CD14-positive monocyte (primary cell): ENCODE data around the gene APC2. TPM values are rescaled to one million over a fixed set of nuclear protein-coding genes. Genes with fewer than 3 reads are reported as not detected.

Experiments
- DNase-seq, 3 donors: peaks; one replicate each; pipeline ENCODE4 v3.0.0-alpha.2; 2011 to 2022
- H2AFZ ChIP-seq: 2 replicates; pipeline ENCODE4 v1.6.0; 2012; ENCODE audit warnings: mild to moderate bottlenecking, low read depth, low read length, inconsistent platforms; ENCODE audit not compliant: insufficient read depth, poor library complexity, severe bottlenecking
- H3K27ac ChIP-seq, 2 donors: 1 replicate in 1 of 2; 2 replicates in 1 of 2; pipeline ENCODE4 v1.5.1; 2012 to 2013; ENCODE audit warnings: low read length in 2 of 2, control low read depth in 1 of 2, inconsistent platforms in 1 of 2, low read depth in 1 of 2, mild to moderate bottlenecking in 1 of 2
- H3K27me3 ChIP-seq, 2 donors: one replicate each; pipeline versions ENCODE4 v1.6.0 to v1.6.1; 2011 to 2013; ENCODE audit warnings: low read length in 2 of 2; ENCODE audit not compliant: control insufficient read depth in 2 of 2, insufficient read depth in 2 of 2
- H3K36me3 ChIP-seq, 2 donors: replicated peaks in 1 of 2; 1 replicate in 1 of 2; 2 replicates in 1 of 2; pipeline versions ENCODE4 v1.5.1 to v1.6.1; 2012 to 2013; ENCODE audit warnings: low read length in 2 of 2, control low read depth in 1 of 2, inconsistent platforms in 1 of 2, mild to moderate bottlenecking in 1 of 2; ENCODE audit not compliant: insufficient read depth in 2 of 2, control insufficient read depth in 1 of 2
- H3K4me1 ChIP-seq, 2 donors: 1 replicate in 1 of 2; 2 replicates in 1 of 2; pipeline versions ENCODE4 v1.5.1 to v1.6.1; 2012 to 2013; ENCODE audit warnings: low read length in 2 of 2, control low read depth in 1 of 2, inconsistent platforms in 1 of 2, mild to moderate bottlenecking in 1 of 2, moderate library complexity in 1 of 2; ENCODE audit not compliant: insufficient read depth in 2 of 2, control insufficient read depth in 1 of 2
- H3K4me2 ChIP-seq: replicated peaks from 2 replicates; pipeline ENCODE3; 2012; ENCODE audit warnings: low read length, moderate library complexity, mild to moderate bottlenecking; ENCODE audit not compliant: poor library complexity, severe bottlenecking; ENCODE audit errors: extremely low read depth
- H3K4me3 ChIP-seq, 3 experiments: fragments of 200-600 bp in 1 of 3; sonication (generic) in 1 of 3; replicated peaks in 1 of 3; 1 replicate in 2 of 3; 2 replicates in 1 of 3; pipeline ENCODE4 v1.5.1; 2011 to 2013; ENCODE audit warnings: low read length in 3 of 3, mild to moderate bottlenecking in 3 of 3, control low read depth in 2 of 3, low read depth in 2 of 3, inconsistent platforms in 1 of 3, moderate library complexity in 1 of 3
- H3K79me2 ChIP-seq: 2 replicates; pipeline ENCODE4 v1.6.0; 2012; ENCODE audit warnings: mild to moderate bottlenecking, control low read depth, inconsistent platforms, low read length, moderate library complexity; ENCODE audit not compliant: insufficient read depth
- H3K9ac ChIP-seq: 2 replicates; pipeline ENCODE4 v1.6.0; 2017; ENCODE audit warnings: low read length, mild to moderate bottlenecking; ENCODE audit not compliant: insufficient read depth, poor library complexity, severe bottlenecking
- H3K9me3 ChIP-seq, 2 donors: replicated peaks in 1 of 2; 1 replicate in 1 of 2; 2 replicates in 1 of 2; pipeline versions ENCODE4 v1.5.1 to v1.6.1; 2012 to 2013; ENCODE audit warnings: low read length in 2 of 2, control low read depth in 1 of 2; ENCODE audit not compliant: control insufficient read depth in 1 of 2, insufficient read depth in 1 of 2
- H4K20me1 ChIP-seq: 2 replicates; pipeline ENCODE4 v1.6.0; 2012; ENCODE audit warnings: mild to moderate bottlenecking, low read length, control low read depth, moderate library complexity; ENCODE audit not compliant: insufficient read depth
- H3K27ac Mint-ChIP-seq, 7 donors: one replicate each; pipeline ENCODE4 v1.8.0; 2020; ENCODE audit warnings: mild to moderate bottlenecking in 7 of 7, mixed read lengths in 7 of 7, moderate library complexity in 6 of 7, inconsistent platforms in 2 of 7
- H3K27me3 Mint-ChIP-seq, 3 donors: one replicate each; pipeline ENCODE4 v1.8.0; 2021 to 2022; ENCODE audit warnings: low read depth in 3 of 3, mild to moderate bottlenecking in 3 of 3, mixed read lengths in 3 of 3, moderate library complexity in 3 of 3, inconsistent platforms in 1 of 3
- H3K36me3 Mint-ChIP-seq, 2 donors: one replicate each; pipeline ENCODE4 v1.8.0; 2020; ENCODE audit warnings: mixed read lengths in 2 of 2, inconsistent platforms in 1 of 2, mild to moderate bottlenecking in 1 of 2
- H3K4me1 Mint-ChIP-seq: one replicate; pipeline ENCODE4 v1.8.0; 2020; ENCODE audit warnings: mild to moderate bottlenecking, mixed read lengths
- H3K4me3 Mint-ChIP-seq, 2 donors: one replicate each; pipeline ENCODE4 v1.8.0; 2020; ENCODE audit warnings: mild to moderate bottlenecking in 2 of 2, mixed read lengths in 2 of 2, moderate library complexity in 1 of 2
- H3K9me3 Mint-ChIP-seq, 7 donors: one replicate each; pipeline ENCODE4 v1.8.0; 2020 to 2022; ENCODE audit warnings: mixed read lengths in 7 of 7, mild to moderate bottlenecking in 6 of 7, moderate library complexity in 6 of 7, inconsistent platforms in 2 of 7
- WGBS: methylation state at CpG from one replicate; pipeline ENCODE4 v1.1.5; 2013; ENCODE audit warnings: missing lambda C conversion rate; ENCODE audit not compliant: insufficient coverage; 5-methylcytosine and 5-hydroxymethylcytosine counted together
- intact Hi-C, 2 donors: fragments of 100-400 bp; cut with micrococcal nuclease; formaldehyde crosslinking; loops; one replicate each; pipeline versions ENCODE4 v1.15.0 to v1.15.1; 2023
- polyA plus RNA-seq, 3 donors: library from polyadenylated mRNA; depleted of rRNA in 1 of 3; unstranded in 2 of 3; stranded (reverse) in 1 of 3; fragments of 300-500 nt in 2 of 3; fragments of >200 nt in 1 of 3; fragmentation: Illumina TruSeq in 2 of 3; gene quantifications; 1 replicate in 2 of 3; 2 replicates in 1 of 3; pipeline ENCODE4 v1.2.3, GENCODE V29; 2012 to 2021
- TF ChIP-seq, protein P1 (sequence below): fragments of 200-600 bp; IDR thresholded peaks from one replicate; pipeline ENCODE4 v1.8.0; 2022; ENCODE audit warnings: antibody characterized with exemption, mild to moderate bottlenecking

Gene APC2
- polyA plus RNA-seq, 3 donors, result 0.04 TPM; not detected in 2

DNA sequence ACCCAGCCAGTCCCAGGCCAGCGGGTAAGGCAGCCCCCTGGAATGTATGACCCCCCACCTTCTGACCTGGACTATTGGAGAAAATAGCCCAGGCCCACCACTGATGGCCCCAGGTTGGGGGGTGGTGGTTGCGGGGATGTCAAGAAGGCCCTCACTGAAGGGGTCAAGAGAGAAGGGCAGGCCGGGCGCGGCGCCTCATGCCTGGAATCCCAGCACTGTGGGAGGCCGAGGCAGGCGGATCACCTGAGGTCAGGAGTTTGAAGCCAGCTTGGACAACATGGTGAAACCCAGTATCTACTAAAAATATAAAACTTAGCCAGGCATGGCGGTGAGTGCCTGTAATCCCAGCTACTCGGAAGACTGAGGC, 64.4 kb downstream of the APC2 start:
- no peak overlapping the region for H3K4me3 ChIP-seq
- H3K9ac ChIP-seq, result no peak overlapping the region
- TF ChIP-seq, protein P1, sequence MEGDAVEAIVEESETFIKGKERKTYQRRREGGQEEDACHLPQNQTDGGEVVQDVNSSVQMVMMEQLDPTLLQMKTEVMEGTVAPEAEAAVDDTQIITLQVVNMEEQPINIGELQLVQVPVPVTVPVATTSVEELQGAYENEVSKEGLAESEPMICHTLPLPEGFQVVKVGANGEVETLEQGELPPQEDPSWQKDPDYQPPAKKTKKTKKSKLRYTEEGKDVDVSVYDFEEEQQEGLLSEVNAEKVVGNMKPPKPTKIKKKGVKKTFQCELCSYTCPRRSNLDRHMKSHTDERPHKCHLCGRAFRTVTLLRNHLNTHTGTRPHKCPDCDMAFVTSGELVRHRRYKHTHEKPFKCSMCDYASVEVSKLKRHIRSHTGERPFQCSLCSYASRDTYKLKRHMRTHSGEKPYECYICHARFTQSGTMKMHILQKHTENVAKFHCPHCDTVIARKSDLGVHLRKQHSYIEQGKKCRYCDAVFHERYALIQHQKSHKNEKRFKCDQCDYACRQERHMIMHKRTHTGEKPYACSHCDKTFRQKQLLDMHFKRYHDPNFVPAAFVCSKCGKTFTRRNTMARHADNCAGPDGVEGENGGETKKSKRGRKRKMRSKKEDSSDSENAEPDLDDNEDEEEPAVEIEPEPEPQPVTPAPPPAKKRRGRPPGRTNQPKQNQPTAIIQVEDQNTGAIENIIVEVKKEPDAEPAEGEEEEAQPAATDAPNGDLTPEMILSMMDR, result no peak
- H3K9me3 ChIP-seq, result peaks cover 9 to 14% of the 10 kb centered on the region in 2 donors
- Mint-ChIP-seq H3K36me3 (peaks cover 0 to 2% of the 10 kb centered on the region in 2 donors), H3K4me1 (peaks cover 8% of the 10 kb centered on the region), H3K9me3 (peaks cover 7 to 19% (median 16%) of the 10 kb centered on the region in 7 donors), H3K27me3 (peaks cover 35 to 78% (median 59%) of the 10 kb centered on the region in 3 donors), H3K4me3 (no peak overlapping the region), H3K27ac (no peak overlapping the region)
- intact Hi-C loops, result loop anchor here in 1 of 2 donors (10.0 kb wide), 1 partner anchor 69 kb away; no protein-coding TSS in a partner anchor
- no peak overlapping the region for H3K27ac ChIP-seq
- H4K20me1 ChIP-seq, result no peaks in the 10 kb centered on the region
- no peaks in the 10 kb centered on the region for H3K36me3 ChIP-seq
- DNase-seq, result no peak
- H2AFZ ChIP-seq, result no peak overlapping the region
- 87% methylated on average over 3 of the region's 10 CpGs for WGBS
- no peaks in the 10 kb centered on the region for H3K79me2 ChIP-seq
- peaks cover 2 to 46% of the 10 kb centered on the region in 2 donors for H3K27me3 ChIP-seq
- H3K4me1 ChIP-seq, result peaks cover 4 to 11% of the 10 kb centered on the region in 2 donors
- no peak overlapping the region for H3K4me2 ChIP-seq

DNA sequence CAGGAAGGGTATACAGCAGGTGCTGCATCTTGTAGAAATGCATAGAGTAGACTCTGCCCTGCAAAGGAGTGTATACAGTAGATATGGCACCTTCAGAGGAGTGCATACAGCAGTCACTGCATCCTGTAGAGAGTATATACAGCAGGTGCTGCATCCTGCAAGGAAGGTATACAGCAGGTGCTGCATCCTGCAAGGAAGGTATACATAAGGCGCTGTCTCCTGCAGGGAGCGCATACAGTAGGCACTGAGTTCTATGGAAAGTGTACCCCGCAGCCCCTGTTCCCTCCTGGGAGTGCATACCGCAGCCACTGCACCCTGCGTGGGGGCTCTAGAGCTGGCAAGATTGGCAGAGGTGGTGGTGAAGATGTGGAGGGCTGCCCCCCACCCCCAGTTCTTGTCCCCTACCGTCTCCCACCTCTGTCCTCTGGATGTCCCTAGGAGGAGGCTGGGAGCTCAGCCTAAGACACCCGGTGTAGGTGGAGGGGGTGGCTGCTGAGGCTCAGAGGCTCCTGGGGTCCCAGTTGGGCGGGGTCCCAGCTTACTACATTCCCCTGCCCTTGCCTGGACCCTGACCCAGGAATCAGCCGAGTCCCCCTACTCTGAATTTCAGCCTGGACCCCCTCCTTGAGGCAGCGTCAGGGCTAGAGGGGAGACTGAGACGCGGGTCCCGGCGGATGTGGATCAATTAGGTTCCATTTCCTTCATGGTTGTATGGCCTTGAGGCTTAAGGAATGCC, 65.2 kb downstream of the APC2 start:
- 70% methylated on average over 4 of the region's 14 CpGs for WGBS
- Histone ChIP-seq H2AFZ (no peak overlapping the region), H3K27me3 (peaks cover 2 to 39% of the 10 kb centered on the region in 2 donors), H4K20me1 (no peaks in the 10 kb centered on the region), H3K79me2 (no peaks in the 10 kb centered on the region), H3K4me3 (no peak overlapping the region), H3K4me1 (peaks cover 4 to 11% of the 10 kb centered on the region in 2 donors), H3K9ac (no peak overlapping the region), H3K9me3 (peaks cover 6 to 9% of the 10 kb centered on the region in 2 donors), H3K4me2 (no peak overlapping the region), H3K27ac (no peak overlapping the region), H3K36me3 (no peaks in the 10 kb centered on the region)
- peaks cover 3% of the 10 kb centered on the region for H3K4me1 Mint-ChIP-seq
- DNase-seq, result no peak
- peaks cover 0 to 2% of the 10 kb centered on the region in 2 donors for H3K36me3 Mint-ChIP-seq
- H3K4me3 Mint-ChIP-seq, result no peak overlapping the region
- TF ChIP-seq, protein P1, result no peak
- peaks cover 30 to 69% (median 50%) of the 10 kb centered on the region in 3 donors for H3K27me3 Mint-ChIP-seq
- H3K27ac Mint-ChIP-seq, result no peak overlapping the region
- intact Hi-C loops, result loop anchor here in 1 of 2 donors (10.0 kb wide), 1 partner anchor 70 kb away; no protein-coding TSS in a partner anchor
- peaks cover 4 to 17% (median 12%) of the 10 kb centered on the region in 7 donors for H3K9me3 Mint-ChIP-seq
